SK-N-SH treated with all-trans-retinoic acid at 6 μM for 48 hours (cell line): Measurements from ENCODE around the gene MTTP.

Experiments
- ATAC-seq: fragments of 200-7000 bp; cut with Tn5 transposase; 3 replicates; pipeline ENCODE4 v1.9.1; 2020; ENCODE audit warnings: mild to moderate bottlenecking, moderate library complexity
- BACH2 ChIP-seq: fragments of 250-450 bp; sonication (Bioruptor Pico); IDR thresholded peaks from 2 replicates; pipeline ENCODE4 v1.9.0; 2021; ENCODE audit warnings: mild to moderate bottlenecking, borderline replicate concordance
- CREB5 ChIP-seq: fragments of 250-450 bp; sonication (Bioruptor Pico); IDR thresholded peaks from 2 replicates; pipeline ENCODE4 v1.5.1; 2020; ENCODE audit warnings: low read depth, mild to moderate bottlenecking, moderate library complexity
- CSDC2 ChIP-seq: fragments of 250-450 bp; sonication (Bioruptor Pico); IDR thresholded peaks from 2 replicates; pipeline ENCODE4 v1.5.0; 2020; ENCODE audit warnings: mild to moderate bottlenecking, moderate library complexity
- CSRNP3 ChIP-seq: fragments of 250-450 bp; sonication (Bioruptor Pico); IDR thresholded peaks from 2 replicates; pipeline ENCODE4 v1.5.1; 2021; ENCODE audit warnings: mild to moderate bottlenecking, moderate library complexity
- ESRRG ChIP-seq: fragments of 250-450 bp; sonication (Bioruptor Pico); IDR thresholded peaks from 2 replicates; pipeline ENCODE4 v1.6.1; 2021; ENCODE audit warnings: mild to moderate bottlenecking
- GLIS3 ChIP-seq: fragments of 250-450 bp; sonication (Bioruptor Pico); IDR thresholded peaks from 2 replicates; pipeline ENCODE4 v1.5.0; 2020; ENCODE audit warnings: mild to moderate bottlenecking, moderate library complexity
- ISL1 ChIP-seq: fragments of 250-450 bp; sonication (Bioruptor Pico); IDR thresholded peaks from 2 replicates; pipeline ENCODE4 v2.1.2; 2022; ENCODE audit warnings: mild to moderate bottlenecking, moderate library complexity
- OSR1 ChIP-seq: fragments of 250-450 bp; sonication (Bioruptor Pico); IDR thresholded peaks from 2 replicates; pipeline ENCODE4 v1.8.0; 2022; ENCODE audit warnings: moderate library complexity, mild to moderate bottlenecking, inconsistent platforms
- PATZ1 ChIP-seq: fragments of 250-450 bp; sonication (Bioruptor Pico); IDR thresholded peaks from 2 replicates; pipeline ENCODE4 v1.8.0; 2020; ENCODE audit warnings: mild to moderate bottlenecking, moderate library complexity, borderline replicate concordance
- POU6F1 ChIP-seq: fragments of 250-450 bp; sonication (Bioruptor Pico); IDR thresholded peaks from 2 replicates; pipeline ENCODE4 v1.8.0; 2021; ENCODE audit warnings: low read depth, mild to moderate bottlenecking, moderate library complexity, borderline replicate concordance
- PPARA ChIP-seq: fragments of 250-450 bp; sonication (Bioruptor Pico); IDR thresholded peaks from 2 replicates; pipeline ENCODE4 v1.5.0; 2020; ENCODE audit warnings: mild to moderate bottlenecking, borderline replicate concordance
- RARB ChIP-seq: fragments of 250-450 bp; sonication (Bioruptor Pico); IDR thresholded peaks from 2 replicates; pipeline ENCODE4 v1.8.0; 2021; ENCODE audit warnings: mild to moderate bottlenecking, moderate library complexity
- SNAI2 ChIP-seq: fragments of 250-450 bp; sonication (Bioruptor Pico); IDR thresholded peaks from 2 replicates; pipeline ENCODE4 v1.5.0; 2020; ENCODE audit warnings: mild to moderate bottlenecking, moderate library complexity
- TCF4 ChIP-seq: fragments of 250-450 bp; sonication (Bioruptor Pico); IDR thresholded peaks from 2 replicates; pipeline ENCODE4 v1.8.0; 2021; ENCODE audit warnings: mild to moderate bottlenecking, moderate library complexity, borderline replicate concordance
- TOX ChIP-seq: fragments of 250-450 bp; sonication (Bioruptor Pico); IDR thresholded peaks from 2 replicates; pipeline ENCODE4 v1.8.0; 2021; ENCODE audit warnings: mild to moderate bottlenecking, moderate library complexity, borderline replicate concordance
- TSHZ2 ChIP-seq: fragments of 250-450 bp; sonication (Bioruptor Pico); IDR thresholded peaks from 2 replicates; pipeline ENCODE4 v1.5.0; 2020; ENCODE audit warnings: mild to moderate bottlenecking, moderate library complexity
- ZC3H10 ChIP-seq: fragments of 250-450 bp; sonication (Bioruptor Pico); IDR thresholded peaks from 2 replicates; pipeline ENCODE4 v1.5.1; 2021; ENCODE audit warnings: mild to moderate bottlenecking, moderate library complexity
- ZFP3 ChIP-seq: fragments of 250-450 bp; sonication (Bioruptor Pico); IDR thresholded peaks from 2 replicates; pipeline ENCODE4 v1.5.0; 2020; ENCODE audit warnings: mild to moderate bottlenecking, moderate library complexity
- ZNF565 ChIP-seq: fragments of 450-650 bp; formaldehyde crosslinking; conservative IDR thresholded peaks from 2 replicates; pipeline ENCODE4 v1.5.0; 2020; ENCODE audit warnings: low read depth, mild to moderate bottlenecking, moderate library complexity
- ZNF8 ChIP-seq: fragments of 450-650 bp; formaldehyde crosslinking; IDR thresholded peaks from 2 replicates; pipeline ENCODE4 v1.5.0; 2020; ENCODE audit warnings: mild to moderate bottlenecking, moderate library complexity

The MTTP gene

GRCh38 chr4:99654361-99654761, 79.7 kb downstream of the MTTP start (continued):
- TF ChIP-seq POU6F1 (CRISPR knock-in tag) (no peak), ESRRG (CRISPR knock-in tag) (no peak)

- TF ChIP-seq RARB (CRISPR knock-in tag) (no peak), ISL1 (no peak), ZNF565 (no peak), PATZ1 (no peak), OSR1 (CRISPR knock-in tag) (no peak), BACH2 (CRISPR knock-in tag) (no peak), CREB5 (no peak), ZFP3 (CRISPR knock-in tag) (no peak), GLIS3 (CRISPR knock-in tag) (no peak)
- ATAC-seq = no peak
Observed at GRCh38 chr4:99655308-99656081, 80.9 kb downstream of the MTTP start.

- TF ChIP-seq ZC3H10 (CRISPR knock-in tag) (no peak), SNAI2 (CRISPR knock-in tag) (no peak), ZNF565 (no peak), CSDC2 (CRISPR knock-in tag) (no peak), ESRRG (CRISPR knock-in tag) (no peak)
- ATAC-seq = no peak
Observed at GRCh38 chr4:99657798-99658197, 83.2 kb downstream of the MTTP start, which contains the start of gene C4orf54. Gene C4orf54 (minus strand): TSS chr4:99657828. CDS start chr4:99654648, 3,180 bp downstream.

- ATAC-seq = no peak
- TF ChIP-seq ZNF565 (no peak), ZC3H10 (CRISPR knock-in tag) (no peak), OSR1 (CRISPR knock-in tag) (no peak), POU6F1 (CRISPR knock-in tag) (no peak), TOX (CRISPR knock-in tag) (no peak), BACH2 (CRISPR knock-in tag) (no peak), SNAI2 (CRISPR knock-in tag) (no peak), GLIS3 (CRISPR knock-in tag) (no peak)
- TF ChIP-seq, all 23 proteins: peak for 0
Observed at GRCh38 chr4:99658666-99659065, 84.0 kb downstream of the MTTP start.

- ATAC-seq = no peak
- TF ChIP-seq BACH2 (CRISPR knock-in tag) (no peak), SNAI2 (CRISPR knock-in tag) (no peak), CSRNP3 (CRISPR knock-in tag) (no peak), RARB (CRISPR knock-in tag) (no peak), CREB5 (no peak), TSHZ2 (CRISPR knock-in tag) (no peak), ZNF8 (CRISPR knock-in tag) (no peak), TOX (CRISPR knock-in tag) (no peak), TCF4 (CRISPR knock-in tag) (no peak), OSR1 (CRISPR knock-in tag) (no peak), ESRRG (CRISPR knock-in tag) (no peak), PPARA (no peak)
Observed at GRCh38 chr4:99661907-99662306, 87.3 kb downstream of the MTTP start.
